ENCODE measurements around the gene HYAL4.

- TF ChIP-seq CTCF (IDR thresholded peaks at IDR 0.05): no peak
- TF ChIP-seq POLR2A (IDR thresholded peaks at IDR 0.05): no peak
Observed at GRCh38 chr7:123849855-123850254, 4.9 kb downstream of the HYAL4 start.

Measured in heart left ventricle (tissue), 13 donors.